ENCODE results near the gene DHFR2. TPM values are rescaled to one million over a fixed set of nuclear protein-coding genes. Genes with fewer than 3 reads are reported as not detected.

The DHFR2 gene
- total and polyA plus RNA-seq, 2 donors (not counting 3 experiments of a cell fraction or from before 2014, with no cell fraction given), result 0.65 to 2.2 TPM

- FAIRE-seq, result no peak
- Histone ChIP-seq H3K36me3 (ENCODE audit: control insufficient read depth in 2 of 2, extremely low read depth in 1 of 2, insufficient read depth in 2 of 2, low read length in 2 of 2) (no peaks in the 10 kb centered on the region), H2AFZ (ENCODE audit: low read depth, low read length) (no peak overlapping the region), H3K79me2 (ENCODE audit: control insufficient read depth, insufficient read depth, low read length) (no peaks in the 10 kb centered on the region), H3K27ac (ENCODE audit: insufficient read depth, low read depth, low read length) (no peak overlapping the region), H3K4me2 (ENCODE audit: insufficient read depth, low read length) (no peak overlapping the region), H3K4me1 (ENCODE audit: control insufficient read depth, extremely low read depth, insufficient read depth, low read length) (no peaks in the 10 kb centered on the region), H3K9me3 (replicated peaks; ENCODE audit: control insufficient read depth, insufficient read depth, low read length) (no peaks in the 10 kb centered on the region), H3K9me1 (replicated peaks; ENCODE audit: control insufficient read depth, extremely low read depth, insufficient read depth, low read length) (no peaks in the 10 kb centered on the region), H4K20me1 (replicated peaks; ENCODE audit: control insufficient read depth, extremely low read depth, insufficient read depth, low read length) (no peaks in the 10 kb centered on the region), H3K9ac (replicated peaks; ENCODE audit: extremely low read depth, insufficient read depth, low read length) (no peak overlapping the region), H3K27me3 (ENCODE audit: control insufficient read depth in 2 of 2, insufficient read depth in 2 of 2, low read length in 2 of 2) (no peaks in the 10 kb centered on the region), H3K4me3 (replicated peaks in 1 of 3; ENCODE audit: insufficient read depth in 1 of 3, low read depth in 1 of 3, low read length in 3 of 3) (no peak overlapping the region)
- TF ChIP-seq POLR2A (IDR thresholded peaks at IDR 0.05; ENCODE audit: low read depth, low read length) (no peak), EZH2 (IDR thresholded peaks at IDR 0.05; ENCODE audit: borderline replicate concordance, low read depth, low read length, severe bottlenecking) (no peak), GATA2 (IDR thresholded peaks at IDR 0.05; ENCODE audit: insufficient read depth, insufficient read length, low read depth, low read length) (no peak), POLR2AphosphoS5 (IDR thresholded peaks at IDR 0.05; ENCODE audit: insufficient read depth, low read depth, low read length) (no peak), MYC (IDR thresholded peaks at IDR 0.05; ENCODE audit: low read depth, low read length) (no peak), JUN (IDR thresholded peaks at IDR 0.05; ENCODE audit: borderline replicate concordance, insufficient read depth, insufficient read length, low read depth) (no peak), MAX (IDR thresholded peaks at IDR 0.05; ENCODE audit: insufficient read depth, insufficient read length) (no peak), FOS (IDR thresholded peaks at IDR 0.05; ENCODE audit: borderline replicate concordance, insufficient read depth, low read length) (no peak)
- TF ChIP-seq, protein P1, sequence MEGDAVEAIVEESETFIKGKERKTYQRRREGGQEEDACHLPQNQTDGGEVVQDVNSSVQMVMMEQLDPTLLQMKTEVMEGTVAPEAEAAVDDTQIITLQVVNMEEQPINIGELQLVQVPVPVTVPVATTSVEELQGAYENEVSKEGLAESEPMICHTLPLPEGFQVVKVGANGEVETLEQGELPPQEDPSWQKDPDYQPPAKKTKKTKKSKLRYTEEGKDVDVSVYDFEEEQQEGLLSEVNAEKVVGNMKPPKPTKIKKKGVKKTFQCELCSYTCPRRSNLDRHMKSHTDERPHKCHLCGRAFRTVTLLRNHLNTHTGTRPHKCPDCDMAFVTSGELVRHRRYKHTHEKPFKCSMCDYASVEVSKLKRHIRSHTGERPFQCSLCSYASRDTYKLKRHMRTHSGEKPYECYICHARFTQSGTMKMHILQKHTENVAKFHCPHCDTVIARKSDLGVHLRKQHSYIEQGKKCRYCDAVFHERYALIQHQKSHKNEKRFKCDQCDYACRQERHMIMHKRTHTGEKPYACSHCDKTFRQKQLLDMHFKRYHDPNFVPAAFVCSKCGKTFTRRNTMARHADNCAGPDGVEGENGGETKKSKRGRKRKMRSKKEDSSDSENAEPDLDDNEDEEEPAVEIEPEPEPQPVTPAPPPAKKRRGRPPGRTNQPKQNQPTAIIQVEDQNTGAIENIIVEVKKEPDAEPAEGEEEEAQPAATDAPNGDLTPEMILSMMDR (IDR thresholded peaks at IDR 0.05; ENCODE audit: extremely low read depth in 1 of 2, insufficient read depth in 1 of 2, low read depth in 1 of 2, low read length in 2 of 2), result no peak
- ChIA-PET POLR2A (no interaction called here), CTCF (no interaction called here)
- intact Hi-C loops (cut with micrococcal nuclease) (no loop called here), dilution Hi-C loops (cut with MboI; ENCODE audit: extremely low pct_ligation_motif_present, low sequenced_read_pairs) (no loop called here)
- BruUV-seq (replicated peaks), result no TSS peak
- no peak for DNase-seq (ENCODE audit: low read depth, low spot score)
Measured at GRCh38 chr3:94083261-94083660, 20.5 kb upstream of the DHFR2 start.
